ENCODE data around the gene IBSP. TPM values are rescaled to one million over a fixed set of nuclear protein-coding genes. Genes with fewer than 3 reads are reported as not detected.

IBSP gene
- total RNA-seq, 1 experiment from 2014 or later, result not detected

DNA sequence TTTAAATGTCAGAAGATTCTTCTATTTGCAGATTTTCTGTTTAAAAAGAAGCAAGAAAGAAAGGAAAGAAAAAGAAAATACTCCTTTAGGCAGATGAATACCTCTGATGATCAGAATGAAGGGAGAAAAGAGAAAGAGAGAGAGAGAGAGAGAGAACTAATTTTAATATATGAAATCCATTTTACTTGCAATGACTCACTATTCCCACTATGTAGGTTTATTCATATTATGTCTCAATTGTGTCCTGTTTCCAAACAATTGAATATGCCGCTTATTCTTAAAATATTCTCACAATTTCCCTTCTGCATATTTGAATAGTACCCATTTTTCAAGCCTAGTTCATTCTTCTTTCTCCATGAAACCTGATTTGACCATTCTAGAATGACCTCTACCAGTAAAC, 45.1 kb downstream of the IBSP start:
- H3K79me2 ChIP-seq (ENCODE audit: insufficient read depth, low read length), result no peaks in the 10 kb centered on the region
- TF ChIP-seq, protein P1, sequence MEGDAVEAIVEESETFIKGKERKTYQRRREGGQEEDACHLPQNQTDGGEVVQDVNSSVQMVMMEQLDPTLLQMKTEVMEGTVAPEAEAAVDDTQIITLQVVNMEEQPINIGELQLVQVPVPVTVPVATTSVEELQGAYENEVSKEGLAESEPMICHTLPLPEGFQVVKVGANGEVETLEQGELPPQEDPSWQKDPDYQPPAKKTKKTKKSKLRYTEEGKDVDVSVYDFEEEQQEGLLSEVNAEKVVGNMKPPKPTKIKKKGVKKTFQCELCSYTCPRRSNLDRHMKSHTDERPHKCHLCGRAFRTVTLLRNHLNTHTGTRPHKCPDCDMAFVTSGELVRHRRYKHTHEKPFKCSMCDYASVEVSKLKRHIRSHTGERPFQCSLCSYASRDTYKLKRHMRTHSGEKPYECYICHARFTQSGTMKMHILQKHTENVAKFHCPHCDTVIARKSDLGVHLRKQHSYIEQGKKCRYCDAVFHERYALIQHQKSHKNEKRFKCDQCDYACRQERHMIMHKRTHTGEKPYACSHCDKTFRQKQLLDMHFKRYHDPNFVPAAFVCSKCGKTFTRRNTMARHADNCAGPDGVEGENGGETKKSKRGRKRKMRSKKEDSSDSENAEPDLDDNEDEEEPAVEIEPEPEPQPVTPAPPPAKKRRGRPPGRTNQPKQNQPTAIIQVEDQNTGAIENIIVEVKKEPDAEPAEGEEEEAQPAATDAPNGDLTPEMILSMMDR (conservative IDR thresholded peaks at IDR 0.05), result no peak
- WGBS (ENCODE audit: extremely low coverage, insufficient read length, low lambda C conversion rate), result no CpG with 5 or more reads among the region's 1 CpG
- no peak overlapping the region for H3K27ac ChIP-seq (ENCODE audit: insufficient read length, low read depth, low read length)
- no peak overlapping the region for H2BK20ac ChIP-seq (ENCODE audit: low read depth, low read length, poor library complexity, severe bottlenecking)
- Mint-ChIP-seq H3K27ac (no peak overlapping the region), H3K36me3 (ENCODE audit: insufficient read depth in 1 of 3, low read depth in 3 of 3) (no peaks in the 10 kb centered on the region), H3K4me1 (peaks cover 6 to 11% of the 10 kb centered on the region in 2 experiments), H3K9me3 (no peaks in the 10 kb centered on the region), H3K4me3 (no peak overlapping the region), H3K27me3 (ENCODE audit: low read depth) (no peaks in the 10 kb centered on the region)
- H4K20me1 ChIP-seq (ENCODE audit: control insufficient read depth, insufficient read depth, insufficient read length), result no peaks in the 10 kb centered on the region
- no peak overlapping the region for H2AK5ac ChIP-seq (ENCODE audit: insufficient read length, low read length)
- H2BK15ac ChIP-seq (ENCODE audit: low read depth, low read length), result no peak overlapping the region
- no peak overlapping the region for H4K91ac ChIP-seq (ENCODE audit: insufficient read length, low read depth, low read length)
- no peak overlapping the region for H2BK12ac ChIP-seq (ENCODE audit: insufficient read length, low read depth, low read length)
- no peaks in the 10 kb centered on the region for H3K9me3 ChIP-seq (ENCODE audit: control insufficient read depth, low read depth, low read length)
- no peak overlapping the region for H3K9ac ChIP-seq (ENCODE audit: extremely low read depth, insufficient read length, low read length)
- H3K18ac ChIP-seq (ENCODE audit: insufficient read length, low read depth, low read length), result no peak overlapping the region
- H3K4me1 ChIP-seq (ENCODE audit: insufficient read depth, low read length), result peaks cover 4% of the 10 kb centered on the region; the same call in 1 of the 2 replicates
- H3K4ac ChIP-seq (ENCODE audit: low read depth, low read length), result no peak overlapping the region
- no peak overlapping the region for H3K14ac ChIP-seq (ENCODE audit: insufficient read depth, low read length)
- H4K5ac ChIP-seq (ENCODE audit: insufficient read length, low read depth, low read length), result no peak overlapping the region
- H3K27me3 ChIP-seq (ENCODE audit: insufficient read depth, low read length), result no peaks in the 10 kb centered on the region
- H3K23ac ChIP-seq (ENCODE audit: insufficient read length, low read depth, low read length), result no peak overlapping the region
- no peak overlapping the region for H3T11ph ChIP-seq (ENCODE audit: low read length)
- no peak overlapping the region for H3K56ac ChIP-seq (ENCODE audit: insufficient read length, low read depth, low read length)
- DNase-seq, result no peak
- H3K4me2 ChIP-seq (ENCODE audit: insufficient read depth, insufficient read length, low read length), result no peak overlapping the region
- no peak overlapping the region for H4K8ac ChIP-seq (replicated peaks; ENCODE audit: insufficient read length, low read depth, low read length)
- H2BK5ac ChIP-seq (ENCODE audit: insufficient read length, low read length), result no peak overlapping the region
- peaks cover 2% of the 10 kb centered on the region for H3K23me2 ChIP-seq (ENCODE audit: insufficient read length, low read depth, low read length, poor library complexity, severe bottlenecking)
- H3K79me1 ChIP-seq (ENCODE audit: insufficient read depth, low read depth, low read length, poor library complexity, severe bottlenecking), result no peaks in the 10 kb centered on the region
- H2AFZ ChIP-seq (ENCODE audit: low read length), result no peak overlapping the region
- H2BK120ac ChIP-seq (ENCODE audit: low read depth, low read length, poor library complexity, severe bottlenecking), result no peak overlapping the region

Measured in H9 (cell line).